ENCODE results near the gene CSMD2.

The CSMD2 gene

GRCh38 chr1:33464552-33464951, 700.5 kb downstream of the CSMD2 start:
- DNase-seq: no peak
